ENCODE measurements around the gene NR5A2. TPM values are rescaled to one million over a fixed set of nuclear protein-coding genes. Genes with fewer than 3 reads are reported as not detected.

Gene NR5A2
- total RNA-seq, 1 donor from 2014 or later: 2.0 TPM

- Mint-ChIP-seq H3K4me3 (ENCODE audit: unreplicated experiment) (no peak overlapping the region), H3K36me3 (ENCODE audit: unreplicated experiment) (peaks cover under 1% of the 10 kb centered on the region), H3K9me3 (ENCODE audit: unreplicated experiment) (no peaks in the 10 kb centered on the region), H3K4me1 (ENCODE audit: low read depth, unreplicated experiment) (no peaks in the 10 kb centered on the region), H3K27me3 (ENCODE audit: unreplicated experiment) (no peaks in the 10 kb centered on the region), H3K27ac (ENCODE audit: unreplicated experiment) (no peak overlapping the region)
- TF ChIP-seq CTCF (IDR thresholded peaks at IDR 0.05; ENCODE audit: partially characterized antibody, unreplicated experiment): no peak
- DNase-seq: no peak
Measured at GRCh38 chr1:200207711-200208126, 180.2 kb downstream of the NR5A2 start.

- H3K4me3 Mint-ChIP-seq (ENCODE audit: unreplicated experiment): no peak overlapping the region
- H3K9me3 Mint-ChIP-seq (ENCODE audit: unreplicated experiment): peaks cover 4% of the 10 kb centered on the region
- no peak for DNase-seq
- peaks cover 6% of the 10 kb centered on the region for H3K27me3 Mint-ChIP-seq (ENCODE audit: unreplicated experiment)
- H3K4me1 Mint-ChIP-seq (ENCODE audit: low read depth, unreplicated experiment): no peaks in the 10 kb centered on the region
- no peak overlapping the region for H3K27ac Mint-ChIP-seq (ENCODE audit: unreplicated experiment)
- peaks cover 8% of the 10 kb centered on the region for H3K36me3 Mint-ChIP-seq (ENCODE audit: unreplicated experiment)
- TF ChIP-seq CTCF (IDR thresholded peaks at IDR 0.05; ENCODE audit: partially characterized antibody, unreplicated experiment): no peak
Measured at GRCh38 chr1:200211157-200211556, 183.6 kb downstream of the NR5A2 start.

- Mint-ChIP-seq H3K4me1 (ENCODE audit: low read depth, unreplicated experiment) (no peaks in the 10 kb centered on the region), H3K27me3 (ENCODE audit: unreplicated experiment) (peaks cover 6% of the 10 kb centered on the region), H3K4me3 (ENCODE audit: unreplicated experiment) (no peak overlapping the region), H3K9me3 (ENCODE audit: unreplicated experiment) (peaks cover 7% of the 10 kb centered on the region), H3K27ac (ENCODE audit: unreplicated experiment) (no peak overlapping the region), H3K36me3 (ENCODE audit: unreplicated experiment) (peaks cover 8% of the 10 kb centered on the region)
- no peak for DNase-seq
- no peak for TF ChIP-seq CTCF (IDR thresholded peaks at IDR 0.05; ENCODE audit: partially characterized antibody, unreplicated experiment)
Measured at GRCh38 chr1:200213392-200213791, 185.9 kb downstream of the NR5A2 start.

GRCh38 chr1:200213921-200214320 is 186.4 kb downstream of the NR5A2 start:
- no peak overlapping the region for H3K27ac Mint-ChIP-seq (ENCODE audit: unreplicated experiment)
- no peak overlapping the region for H3K4me3 Mint-ChIP-seq (ENCODE audit: unreplicated experiment)
- peaks cover 8% of the 10 kb centered on the region for H3K36me3 Mint-ChIP-seq (ENCODE audit: unreplicated experiment)
- TF ChIP-seq CTCF (IDR thresholded peaks at IDR 0.05; ENCODE audit: partially characterized antibody, unreplicated experiment): no peak
- H3K9me3 Mint-ChIP-seq (ENCODE audit: unreplicated experiment): peaks cover 7% of the 10 kb centered on the region
- peaks cover 6% of the 10 kb centered on the region for H3K27me3 Mint-ChIP-seq (ENCODE audit: unreplicated experiment)
- H3K4me1 Mint-ChIP-seq (ENCODE audit: low read depth, unreplicated experiment): no peaks in the 10 kb centered on the region
- DNase-seq: no peak

GRCh38 chr1:200215350-200215749 is 187.8 kb downstream of the NR5A2 start:
- Mint-ChIP-seq H3K9me3 (ENCODE audit: unreplicated experiment) (peaks cover 7% of the 10 kb centered on the region), H3K27ac (ENCODE audit: unreplicated experiment) (no peak overlapping the region), H3K36me3 (ENCODE audit: unreplicated experiment) (peaks cover 8% of the 10 kb centered on the region), H3K4me3 (ENCODE audit: unreplicated experiment) (no peak overlapping the region), H3K27me3 (ENCODE audit: unreplicated experiment) (peaks cover 6% of the 10 kb centered on the region), H3K4me1 (ENCODE audit: low read depth, unreplicated experiment) (no peaks in the 10 kb centered on the region)
- no peak for TF ChIP-seq CTCF (IDR thresholded peaks at IDR 0.05; ENCODE audit: partially characterized antibody, unreplicated experiment)
- no peak for DNase-seq

Data from glutamatergic neuron (in vitro differentiated cells).